NCI-H1930 (cell line): ENCODE data around the gene IFIT1.
"Not testable (repeated sequence)": the region's sequence is repeated elsewhere in the genome, so short reads cannot be mapped to it uniquely, and the experiment has no call there.

Experiments
- DNase-seq, 2 experiments: peaks; one replicate each; lab custom pipeline; 2025; lab: John Stamatoyannopoulos, UW

The IFIT1 gene

GRCh38 chr10:89399956-89400355 lies 7.5 kb downstream of the IFIT1 start:
- DNase-seq: no peak

- DNase-seq: no peak
Observed at GRCh38 chr10:89403043-89403442, 10.6 kb downstream of the IFIT1 start.

GRCh38 chr10:89404104-89405047 lies 12.0 kb downstream of the IFIT1 start:
- no peak for DNase-seq

- not testable (repeated sequence) for DNase-seq
Observed at GRCh38 chr10:89406178-89406577, 13.8 kb downstream of the IFIT1 start.

- DNase-seq: not testable (repeated sequence)
Observed at GRCh38 chr10:89407792-89408191, 15.4 kb downstream of the IFIT1 start.

GRCh38 chr10:89409282-89409681 lies 16.9 kb downstream of the IFIT1 start:
- not testable (repeated sequence) for DNase-seq

- not testable (repeated sequence) for DNase-seq
Observed at GRCh38 chr10:89410551-89410950, 18.1 kb downstream of the IFIT1 start.

GRCh38 chr10:89411135-89411534 lies 18.7 kb downstream of the IFIT1 start:
- not testable (repeated sequence) for DNase-seq

- DNase-seq: not testable (repeated sequence)
Observed at GRCh38 chr10:89412276-89412675, 19.9 kb downstream of the IFIT1 start.

GRCh38 chr10:89413398-89413912 lies 21.0 kb downstream of the IFIT1 start:
- DNase-seq: no peak

GRCh38 chr10:89414146-89414878 lies 21.9 kb downstream of the IFIT1 start, which contains the start of gene IFIT5:
TSS of gene IFIT5 (plus strand) at chr10:89414568. CDS start at chr10:89414799, 231 bp downstream.
- DNase-seq: peak; percentile 16 to 32

- DNase-seq: no peak
Observed at GRCh38 chr10:89414879-89415821, 22.7 kb downstream of the IFIT1 start.

GRCh38 chr10:89416465-89416864 lies 24.0 kb downstream of the IFIT1 start:
- no peak for DNase-seq

- no peak for DNase-seq
Observed at GRCh38 chr10:89419548-89419947, 27.1 kb downstream of the IFIT1 start.

- no peak for DNase-seq
Observed at GRCh38 chr10:89421018-89421476, 28.6 kb downstream of the IFIT1 start.

GRCh38 chr10:89425000-89425399 lies 32.6 kb downstream of the IFIT1 start:
- DNase-seq: no peak

- DNase-seq: peak in 1 of 2 experiments; percentile 5
Observed at GRCh38 chr10:89426230-89426868, 33.9 kb downstream of the IFIT1 start.

GRCh38 chr10:89427629-89428028 lies 35.2 kb downstream of the IFIT1 start:
- no peak for DNase-seq

GRCh38 chr10:89428877-89429276 lies 36.5 kb downstream of the IFIT1 start:
- no peak for DNase-seq

- no peak for DNase-seq
Observed at GRCh38 chr10:89431977-89432376, 39.6 kb downstream of the IFIT1 start.

- no peak for DNase-seq
Observed at GRCh38 chr10:89438525-89438924, 46.1 kb downstream of the IFIT1 start.
